Mesothelial cell of epicardium (in vitro differentiated cells): ENCODE data around the gene ARHGAP29. TPM values are rescaled to one million over a fixed set of nuclear protein-coding genes. Genes with fewer than 3 reads are reported as not detected.

Experiments
- DNase-seq, 2 experiments: peaks; one replicate each; pipeline ENCODE4 v3.0.0; 2021; ENCODE audit warnings: low spot score in 2 of 2; ENCODE audit not compliant: unreplicated experiment in 2 of 2
- H3K27ac Mint-ChIP-seq: 2 replicates; pipeline ENCODE4 v1.8.0; 2021; ENCODE audit warnings: mixed read lengths
- H3K27me3 Mint-ChIP-seq: 2 replicates; pipeline ENCODE4 v1.8.0; 2021; ENCODE audit warnings: low read depth, mixed read lengths
- H3K36me3 Mint-ChIP-seq: 2 replicates; pipeline ENCODE4 v1.8.0; 2021; ENCODE audit warnings: mixed read lengths
- H3K4me1 Mint-ChIP-seq: 2 replicates; pipeline ENCODE4 v1.8.0; 2021; ENCODE audit warnings: mixed read lengths
- H3K4me3 Mint-ChIP-seq: 2 replicates; pipeline ENCODE4 v1.8.0; 2021; ENCODE audit warnings: mild to moderate bottlenecking, moderate library complexity, mixed read lengths
- H3K9me3 Mint-ChIP-seq: 2 replicates; pipeline ENCODE4 v1.8.0; 2021; ENCODE audit warnings: mixed read lengths
- total RNA-seq: library from RNA; stranded (reverse); gene quantifications from 3 replicates; pipeline ENCODE4 v1.2.1, GENCODE V29; 2021
- TF ChIP-seq, protein P1 (sequence below): fragments of 200-600 bp; sonication (generic); IDR thresholded peaks from one replicate; pipeline ENCODE4 v1.5.0; 2021; ENCODE audit warnings: antibody characterized with exemption; ENCODE audit not compliant: unreplicated experiment

Gene ARHGAP29
- total RNA-seq, 1 donor from 2014 or later, result 115 TPM

DNA sequence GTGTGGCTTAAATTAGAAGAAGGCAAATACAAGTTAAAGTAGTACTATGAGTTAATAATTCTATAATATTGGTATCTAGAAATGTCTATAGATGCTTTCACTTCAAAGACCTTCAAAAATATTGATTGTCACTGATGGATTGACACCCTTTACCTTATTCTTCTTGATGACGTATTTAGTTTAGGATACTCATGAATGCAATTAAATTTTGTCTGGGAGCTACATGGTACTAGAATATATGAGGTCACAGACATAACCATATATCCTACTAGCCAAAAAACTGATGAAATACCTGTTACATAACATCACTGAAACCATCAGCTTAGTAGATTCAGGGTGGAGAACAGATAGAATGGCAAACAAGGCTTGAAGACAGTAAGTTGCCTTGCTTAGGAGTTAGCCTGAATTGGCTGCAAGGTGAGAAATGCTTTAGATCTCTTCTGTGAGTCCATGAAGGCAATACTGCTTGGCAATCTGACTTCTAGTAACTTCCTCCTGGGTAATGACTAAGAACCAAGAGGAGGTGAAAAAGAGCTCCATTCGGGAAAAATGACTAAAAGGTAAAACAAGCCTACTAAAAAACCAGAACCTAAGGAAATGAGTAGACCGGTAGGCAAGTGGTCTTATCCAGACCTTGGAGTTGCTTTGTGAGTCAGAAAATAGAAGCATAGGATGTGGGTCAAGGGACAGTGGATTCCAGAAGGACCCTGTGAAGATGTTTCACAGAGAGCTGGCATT lies 16.9 kb upstream of the ARHGAP29 start:
- H3K4me3 Mint-ChIP-seq, result no peak overlapping the region
- no peak for DNase-seq
- TF ChIP-seq, protein P1, sequence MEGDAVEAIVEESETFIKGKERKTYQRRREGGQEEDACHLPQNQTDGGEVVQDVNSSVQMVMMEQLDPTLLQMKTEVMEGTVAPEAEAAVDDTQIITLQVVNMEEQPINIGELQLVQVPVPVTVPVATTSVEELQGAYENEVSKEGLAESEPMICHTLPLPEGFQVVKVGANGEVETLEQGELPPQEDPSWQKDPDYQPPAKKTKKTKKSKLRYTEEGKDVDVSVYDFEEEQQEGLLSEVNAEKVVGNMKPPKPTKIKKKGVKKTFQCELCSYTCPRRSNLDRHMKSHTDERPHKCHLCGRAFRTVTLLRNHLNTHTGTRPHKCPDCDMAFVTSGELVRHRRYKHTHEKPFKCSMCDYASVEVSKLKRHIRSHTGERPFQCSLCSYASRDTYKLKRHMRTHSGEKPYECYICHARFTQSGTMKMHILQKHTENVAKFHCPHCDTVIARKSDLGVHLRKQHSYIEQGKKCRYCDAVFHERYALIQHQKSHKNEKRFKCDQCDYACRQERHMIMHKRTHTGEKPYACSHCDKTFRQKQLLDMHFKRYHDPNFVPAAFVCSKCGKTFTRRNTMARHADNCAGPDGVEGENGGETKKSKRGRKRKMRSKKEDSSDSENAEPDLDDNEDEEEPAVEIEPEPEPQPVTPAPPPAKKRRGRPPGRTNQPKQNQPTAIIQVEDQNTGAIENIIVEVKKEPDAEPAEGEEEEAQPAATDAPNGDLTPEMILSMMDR, result no peak
- H3K36me3 Mint-ChIP-seq, result no peaks in the 10 kb centered on the region
- no peak overlapping the region for H3K27ac Mint-ChIP-seq
- peaks cover 4% of the 10 kb centered on the region for H3K4me1 Mint-ChIP-seq
- H3K27me3 Mint-ChIP-seq, result peaks cover 1% of the 10 kb centered on the region
- H3K9me3 Mint-ChIP-seq, result peaks cover 1% of the 10 kb centered on the region

DNA sequence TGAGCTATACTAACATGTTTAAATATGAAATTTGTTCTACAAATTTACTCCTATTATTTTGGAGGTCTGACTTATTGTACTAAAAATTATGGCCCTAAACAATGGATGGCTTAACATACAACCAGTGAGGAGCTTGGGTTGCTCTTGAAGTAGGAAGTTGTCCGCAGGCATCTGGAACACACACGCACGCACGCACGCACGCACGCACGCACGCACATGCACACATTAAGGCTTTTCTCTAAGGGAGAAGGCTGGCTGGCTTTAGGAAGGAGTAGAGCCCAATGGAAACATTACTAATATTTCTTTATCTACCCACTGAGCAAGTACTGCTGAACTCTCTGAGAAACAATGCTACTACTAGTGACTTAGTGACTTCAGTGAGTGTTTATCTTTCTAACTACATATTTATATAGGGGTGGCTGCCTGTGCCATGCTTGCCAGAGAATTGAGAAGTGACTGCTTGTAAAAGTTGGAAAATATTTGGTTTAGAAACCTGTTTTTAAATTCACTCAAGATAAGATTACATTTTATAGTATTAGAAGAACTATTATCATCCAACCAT lies 16.2 kb upstream of the ARHGAP29 start:
- H3K4me3 Mint-ChIP-seq, result no peak overlapping the region
- H3K27ac Mint-ChIP-seq, result no peak overlapping the region
- H3K36me3 Mint-ChIP-seq, result no peaks in the 10 kb centered on the region
- no peaks in the 10 kb centered on the region for H3K9me3 Mint-ChIP-seq
- peaks cover 1% of the 10 kb centered on the region for H3K27me3 Mint-ChIP-seq
- peaks cover 4% of the 10 kb centered on the region for H3K4me1 Mint-ChIP-seq
- TF ChIP-seq, protein P1, result no peak
- DNase-seq, result no peak

DNA sequence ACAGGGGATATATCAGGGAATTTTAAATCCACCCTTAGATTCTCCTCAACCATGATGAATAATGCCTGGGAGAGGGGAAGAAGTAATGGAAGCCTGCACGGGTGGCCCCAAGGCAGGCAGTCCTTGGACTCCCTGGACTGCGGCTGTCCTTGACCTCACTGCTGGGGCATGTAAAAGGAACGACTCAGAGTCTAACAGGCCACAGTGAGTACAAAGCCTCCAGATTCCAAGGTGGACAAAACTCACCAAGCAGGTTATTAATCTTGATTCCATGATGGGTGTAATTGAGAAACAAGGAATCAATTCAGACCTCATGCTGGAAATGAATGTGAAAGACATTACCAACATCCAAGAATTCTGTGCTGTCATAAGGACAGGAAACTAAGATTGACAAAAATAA lies 13.0 kb upstream of the ARHGAP29 start:
- no peaks in the 10 kb centered on the region for H3K9me3 Mint-ChIP-seq
- H3K27ac Mint-ChIP-seq, result no peak overlapping the region
- H3K4me1 Mint-ChIP-seq, result peaks cover 23% of the 10 kb centered on the region
- no peak for DNase-seq
- TF ChIP-seq, protein P1, result no peak
- H3K27me3 Mint-ChIP-seq, result peaks cover 1% of the 10 kb centered on the region
- H3K4me3 Mint-ChIP-seq, result no peak overlapping the region
- no peaks in the 10 kb centered on the region for H3K36me3 Mint-ChIP-seq

DNA sequence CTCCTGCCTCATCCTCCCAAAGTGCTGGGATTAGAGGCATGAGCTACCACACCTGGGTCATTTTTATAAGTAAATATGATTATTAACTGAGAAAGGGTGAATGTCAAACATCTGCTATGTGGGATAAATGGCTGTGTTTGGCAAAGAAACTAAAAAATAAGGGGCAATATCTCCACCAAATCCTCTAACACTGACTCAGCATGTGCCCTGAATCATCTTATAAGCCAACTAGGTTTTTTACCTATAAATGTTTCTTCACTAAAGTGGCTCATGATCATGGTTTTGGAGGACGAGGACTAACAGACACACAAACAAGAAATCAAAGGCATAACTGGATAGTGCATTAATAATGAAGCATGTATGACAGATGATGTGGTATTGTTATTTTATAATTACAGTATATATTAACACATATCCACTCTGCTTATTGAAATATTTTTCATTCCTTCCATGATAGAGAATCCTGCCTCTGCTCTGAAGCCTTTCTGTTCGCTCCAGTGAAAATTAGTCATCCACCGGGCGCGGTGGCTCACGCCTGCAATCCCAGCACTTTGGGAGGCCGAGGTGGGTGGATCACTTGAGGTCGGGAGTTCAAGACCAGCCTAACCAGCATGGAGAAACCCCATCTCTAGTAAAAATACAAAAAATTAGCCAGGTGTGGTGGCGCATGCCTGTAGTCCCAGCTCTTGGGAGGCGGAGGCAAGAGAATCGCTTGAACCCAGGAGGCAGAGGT lies 11.7 kb upstream of the ARHGAP29 start:
- Mint-ChIP-seq H3K27me3 (no peaks in the 10 kb centered on the region), H3K9me3 (peaks cover 3% of the 10 kb centered on the region), H3K4me1 (peaks cover 23% of the 10 kb centered on the region), H3K36me3 (peaks cover under 1% of the 10 kb centered on the region), H3K4me3 (peak overlapping the region; percentile 73), H3K27ac (no peak overlapping the region)
- TF ChIP-seq, protein P1, result no peak
- no peak for DNase-seq

DNA sequence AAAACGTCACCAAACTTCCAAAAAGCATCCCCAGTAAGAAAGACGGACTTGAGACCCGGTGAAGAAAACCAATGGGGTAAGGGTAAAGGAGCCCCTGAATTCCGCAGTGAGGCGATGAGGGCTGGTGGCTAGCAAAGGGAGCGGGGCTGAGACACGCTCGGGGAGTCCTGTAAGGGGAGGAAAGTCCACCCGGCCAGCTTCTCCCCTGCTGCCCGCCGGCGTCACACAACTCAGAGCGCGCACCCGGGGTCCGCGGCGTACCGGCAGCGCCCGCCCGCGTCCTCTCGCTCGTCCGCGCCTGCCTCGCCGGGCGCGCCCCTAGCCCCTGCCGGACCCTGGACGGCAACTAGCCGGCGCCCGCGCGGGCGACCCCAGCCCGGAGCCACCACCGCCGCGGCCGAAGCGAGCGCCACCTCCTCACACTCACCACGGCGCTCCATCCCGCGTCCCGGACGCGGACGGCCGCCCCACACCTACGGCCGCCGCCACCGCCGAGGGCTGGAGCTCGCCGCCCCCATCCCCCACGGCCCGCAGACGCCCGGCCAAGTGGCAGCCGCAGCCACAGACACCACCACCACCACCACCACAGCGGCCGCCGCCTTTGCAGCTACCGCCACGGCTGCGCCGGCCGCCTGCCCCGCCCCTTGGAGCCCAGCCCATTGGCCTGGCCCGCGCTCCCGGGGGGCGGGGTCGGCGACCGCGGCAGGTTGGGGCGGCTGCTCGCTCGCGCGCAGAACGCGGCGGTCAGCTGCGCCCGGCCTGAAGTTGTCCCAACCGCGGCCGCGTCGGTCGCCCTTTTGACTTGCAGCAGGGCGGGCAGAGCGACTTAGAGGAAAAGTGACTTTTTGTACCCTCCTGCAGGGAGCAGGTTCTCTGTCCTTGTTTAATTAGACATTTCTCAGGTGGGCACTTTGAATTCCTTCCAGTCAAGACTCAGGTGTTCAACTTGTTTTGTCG lies 10.0 kb upstream of the ARHGAP29 start:
- Mint-ChIP-seq H3K9me3 (peaks cover 15% of the 10 kb centered on the region), H3K4me3 (peak overlapping the region; percentile 85), H3K27me3 (no peaks in the 10 kb centered on the region), H3K36me3 (peaks cover 14% of the 10 kb centered on the region), H3K4me1 (peaks cover 23% of the 10 kb centered on the region), H3K27ac (peak overlapping the region; percentile 80)
- TF ChIP-seq, protein P1, result no peak
- peak; percentile 59 to 74 for DNase-seq
